HG03342 (cell line): ENCODE results near the gene DKKL1.

ENCODE experiments used
- ATAC-seq: cut with Tn5 transposase; IDR thresholded peaks from one replicate; pipeline ENCODE4 v1.9.1; 2021; ENCODE audit warnings: mild to moderate bottlenecking, moderate library complexity; ENCODE audit not compliant: unreplicated experiment

Gene DKKL1

GRCh38 chr19:49391581-49392399 lies 28.1 kb downstream of the DKKL1 start:
- ATAC-seq = no peak

- no peak for ATAC-seq
Observed at GRCh38 chr19:49393881-49394280, 30.2 kb downstream of the DKKL1 start.

DNA sequence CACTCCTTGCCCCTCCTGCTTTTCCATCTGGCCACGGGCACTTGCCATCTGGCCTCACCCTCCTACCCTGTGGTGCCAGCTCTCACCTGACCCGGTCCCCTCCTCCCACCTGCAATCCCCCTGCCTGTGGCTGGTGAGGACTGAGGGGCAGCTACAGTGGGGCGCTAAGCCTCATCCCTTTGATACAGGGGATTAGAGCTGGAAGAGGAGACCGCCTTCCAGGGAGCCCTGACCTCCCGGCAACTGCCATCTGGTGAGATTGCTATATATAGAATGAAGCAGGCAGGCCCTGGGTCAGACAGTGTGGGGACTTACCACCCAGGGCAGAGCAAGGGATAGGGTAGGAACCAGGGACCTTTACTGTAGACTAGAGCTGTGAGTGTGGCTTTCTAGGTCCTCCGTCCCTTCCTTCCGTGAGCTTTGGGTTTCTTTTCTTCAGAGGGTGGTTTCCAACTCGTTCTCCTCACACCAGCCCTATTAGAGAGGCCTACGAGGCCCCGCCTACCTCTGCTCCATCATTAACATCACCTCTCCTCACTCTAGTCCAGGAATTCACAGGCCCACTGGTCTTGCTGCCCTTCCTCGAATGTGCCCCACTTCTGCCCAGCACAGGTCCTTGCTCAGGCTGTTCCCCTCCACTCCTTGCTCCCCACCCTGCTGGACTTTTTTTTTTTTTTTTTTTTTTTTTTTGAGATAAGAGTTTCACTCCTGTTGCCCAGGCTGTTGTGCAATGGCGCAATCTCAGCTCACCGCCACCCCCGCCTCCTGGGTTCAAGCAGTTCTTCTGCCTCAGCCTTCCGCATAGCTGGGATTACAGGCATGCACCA lies 32.1 kb downstream of the DKKL1 start:
- ATAC-seq = no peak

- no peak for ATAC-seq
Observed at GRCh38 chr19:49396738-49397505, 33.2 kb downstream of the DKKL1 start.

DNA sequence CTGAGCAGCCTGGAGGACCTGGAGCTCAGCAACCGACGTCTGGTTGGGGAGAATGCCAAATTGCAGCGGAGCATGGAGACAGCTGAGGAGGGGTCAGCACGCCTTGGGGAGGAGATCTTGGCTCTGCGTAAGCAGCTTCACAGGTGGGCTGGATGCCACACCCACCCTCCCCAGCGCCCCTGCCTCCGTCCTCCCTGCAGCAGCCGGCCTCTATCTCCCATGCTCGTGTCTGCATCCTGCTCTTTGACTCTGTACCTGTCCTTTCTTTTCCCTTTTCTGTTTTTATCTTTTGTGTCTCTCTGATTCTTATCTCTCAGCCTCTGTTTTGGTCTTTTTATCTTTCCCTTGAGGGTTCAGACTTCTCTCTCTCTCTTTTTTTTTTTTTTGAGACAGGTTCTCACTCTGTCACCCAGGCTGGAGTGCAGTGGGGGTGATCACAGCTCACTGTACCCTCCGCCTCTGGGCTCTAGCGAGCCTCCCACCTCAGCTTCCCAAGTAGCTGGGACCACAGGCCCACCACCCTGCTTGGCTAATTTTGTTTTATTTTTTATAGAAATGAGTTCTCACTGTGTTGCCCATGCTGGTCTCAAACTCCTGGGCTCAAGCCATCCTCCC lies 34.4 kb downstream of the DKKL1 start:
- ATAC-seq = no peak

DNA sequence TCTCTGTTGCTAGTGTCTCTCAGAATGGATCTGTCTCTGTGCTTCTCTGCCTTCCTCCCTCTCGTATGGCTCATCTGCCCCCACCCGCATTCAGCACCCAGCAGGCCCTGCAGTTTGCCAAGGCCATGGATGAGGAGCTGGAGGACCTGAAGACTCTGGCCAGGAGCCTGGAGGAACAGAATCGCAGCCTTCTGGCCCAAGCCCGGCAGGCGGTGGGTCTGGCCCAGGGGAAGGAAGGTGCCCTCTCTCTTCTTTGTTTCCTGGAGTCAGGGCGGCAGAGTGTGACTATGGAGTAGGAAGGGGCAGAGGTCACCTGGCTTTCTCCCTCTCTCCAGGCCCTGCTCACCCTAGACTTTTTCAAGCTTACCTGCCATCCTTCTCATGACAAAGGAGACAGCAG lies 35.3 kb downstream of the DKKL1 start:
- no peak for ATAC-seq

DNA sequence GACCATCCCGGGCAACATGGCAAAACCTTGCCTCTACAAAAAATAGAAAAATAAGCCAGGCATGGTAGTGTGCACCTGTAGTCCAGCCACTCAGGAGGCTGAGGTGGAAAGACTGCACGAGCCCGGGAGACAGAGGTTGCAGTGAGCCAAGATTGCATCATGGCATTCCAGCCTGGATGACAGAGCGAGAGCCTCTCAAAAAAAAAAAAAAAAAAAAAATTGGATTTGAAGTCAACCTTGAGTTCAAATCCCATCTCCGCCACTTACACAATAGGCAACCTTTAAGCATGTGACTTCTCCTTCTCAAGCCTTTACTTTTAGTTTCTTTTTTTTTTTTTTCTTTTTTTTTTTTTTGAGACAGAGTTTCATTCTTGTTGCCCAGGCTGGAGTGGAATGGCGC lies 36.4 kb downstream of the DKKL1 start:
- no peak for ATAC-seq

GRCh38 chr19:49403404-49404187 lies 39.9 kb downstream of the DKKL1 start:
- no peak for ATAC-seq

DNA sequence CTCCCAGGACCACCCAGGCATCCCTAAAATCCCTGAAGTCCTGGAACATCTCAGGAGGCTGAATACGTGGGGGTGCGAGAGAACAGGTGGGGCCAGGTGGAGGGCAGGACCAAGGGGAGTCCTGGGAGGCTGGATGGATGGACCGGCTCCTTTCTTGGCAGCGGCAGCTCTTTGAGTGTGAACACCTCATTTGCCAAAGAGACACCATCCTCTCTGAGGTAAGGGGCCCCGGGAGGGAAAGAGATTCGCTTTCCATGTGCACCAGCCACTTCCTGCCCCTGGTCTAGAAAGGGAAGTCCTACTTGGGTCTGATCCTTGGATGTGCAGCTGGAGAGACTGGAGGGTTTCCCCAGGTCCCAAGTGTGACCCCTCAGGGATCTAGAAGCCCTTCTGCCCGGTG lies 43.4 kb downstream of the DKKL1 start:
- ATAC-seq = no peak

GRCh38 chr19:49407482-49408015 lies 43.9 kb downstream of the DKKL1 start:
- ATAC-seq = no peak

GRCh38 chr19:49408816-49409440 lies 45.3 kb downstream of the DKKL1 start:
- ATAC-seq = no peak

- ATAC-seq = no peak
Observed at GRCh38 chr19:49409441-49410029, 45.9 kb downstream of the DKKL1 start.

- ATAC-seq = no peak
Observed at GRCh38 chr19:49411681-49412326, 48.1 kb downstream of the DKKL1 start.

- no peak for ATAC-seq
Observed at GRCh38 chr19:49413348-49413747, 49.7 kb downstream of the DKKL1 start.

DNA sequence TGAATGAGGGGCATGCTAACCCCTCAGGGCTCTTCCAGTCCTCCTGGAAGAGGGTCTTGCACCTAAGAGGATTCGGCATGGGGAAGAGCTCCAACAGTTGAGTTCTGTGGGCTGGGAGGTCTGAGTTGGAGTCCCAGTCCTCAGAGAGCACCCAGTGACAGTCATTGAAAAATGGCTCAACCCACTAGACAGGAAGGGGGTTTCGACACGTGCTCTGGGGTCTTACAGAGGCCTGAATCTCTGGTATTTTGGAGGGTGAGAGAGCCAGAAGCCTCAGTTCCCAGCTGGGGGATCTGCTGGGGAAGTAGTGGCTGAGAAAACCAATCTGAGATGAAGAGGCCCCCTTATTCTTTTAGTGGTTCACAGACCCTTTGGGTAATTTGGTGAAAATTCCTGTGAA lies 50.6 kb downstream of the DKKL1 start:
- no peak for ATAC-seq

GRCh38 chr19:49415102-49415809 lies 51.6 kb downstream of the DKKL1 start:
- ATAC-seq = no peak

- no peak for ATAC-seq
Observed at GRCh38 chr19:49415810-49416200, 52.1 kb downstream of the DKKL1 start.

DNA sequence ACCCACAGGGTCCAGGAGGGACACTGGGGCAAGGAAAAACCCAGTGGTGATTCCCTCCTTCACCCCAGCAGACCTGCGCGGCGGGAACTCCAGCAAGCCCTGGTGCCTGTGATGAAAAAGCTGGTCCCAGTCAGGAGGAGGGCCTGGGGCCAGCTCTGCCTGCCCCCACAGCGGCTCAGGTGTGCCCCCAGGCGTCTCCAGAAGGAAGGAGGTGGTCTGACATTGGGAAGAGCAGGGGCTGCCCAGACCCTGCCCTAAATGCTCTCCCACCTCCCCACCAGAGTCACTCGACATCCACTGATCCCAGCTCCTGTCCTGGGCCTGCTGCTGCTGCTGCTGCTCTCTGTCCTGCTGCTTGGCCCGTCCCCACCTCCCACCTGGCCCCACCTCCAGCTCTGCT lies 53.4 kb downstream of the DKKL1 start:
- ATAC-seq = no peak
